K562 (cell line): ENCODE results near the gene SF3B1. TPM values are rescaled to one million over a fixed set of nuclear protein-coding genes. Genes with fewer than 3 reads are reported as not detected.

ENCODE experiments used
- CTCFL ChIP-seq: IDR thresholded peaks from 2 replicates; pipeline ENCODE4 v1.6.1; 2011; ENCODE audit warnings: borderline replicate concordance, low read depth, mild to moderate bottlenecking, moderate library complexity, low read length; ENCODE audit not compliant: insufficient read depth, poor library complexity, severe bottlenecking
- GATA2 ChIP-seq: sonication (generic); formaldehyde crosslinking; IDR thresholded peaks from 2 replicates; pipeline ENCODE4 v1.4.0; 2020; ENCODE audit warnings: mild to moderate bottlenecking, missing genetic modification reagents
- L3MBTL2 ChIP-seq: fragments of 450-650 bp; IDR thresholded peaks from 2 replicates; pipeline ENCODE4 v1.6.1; 2016; ENCODE audit warnings: mild to moderate bottlenecking, moderate library complexity
- MAZ ChIP-seq, 2 experiments: fragments of 450-650 bp in 1 of 2; sonication (generic) in 1 of 2; formaldehyde crosslinking; IDR thresholded peaks in 1 of 2; conservative IDR thresholded peaks in 1 of 2; 2 replicates each; pipeline versions ENCODE4 v1.4.0 to v1.5.0; 2020; ENCODE audit warnings: mild to moderate bottlenecking in 1 of 2, missing genetic modification reagents in 1 of 2
- NR2C2 ChIP-seq, 2 experiments: fragments of 200-800 bp in 1 of 2; sonication (Bioruptor generic) in 1 of 2; sonication (generic) in 1 of 2; formaldehyde crosslinking in 1 of 2; IDR thresholded peaks; 2 replicates each; pipeline versions ENCODE4 v1.6.1 to v1.8.0; 2016 to 2022; ENCODE audit warnings: mild to moderate bottlenecking in 1 of 2, missing compliant biosample characterization in 1 of 2, missing genetic modification characterization in 1 of 2, missing genetic modification reagents in 1 of 2
- PATZ1 ChIP-seq: fragments of 250-450 bp; sonication (Bioruptor Pico); IDR thresholded peaks from 2 replicates; pipeline ENCODE4 v1.5.0; 2020; ENCODE audit warnings: mild to moderate bottlenecking, borderline replicate concordance
- SIX5 ChIP-seq, 2 experiments: IDR thresholded peaks; 2 replicates each; pipeline ENCODE4 v1.6.1; 2011; ENCODE audit warnings: low read length in 2 of 2, borderline replicate concordance in 1 of 2, low read depth in 1 of 2, mild to moderate bottlenecking in 1 of 2, moderate library complexity in 1 of 2; ENCODE audit not compliant: insufficient read depth in 1 of 2
- SNRNP70 ChIP-seq: fragments of 200-400 bp; formaldehyde crosslinking; optimal IDR thresholded peaks from 2 replicates; pipeline ENCODE3; 2017; ENCODE audit warnings: low read depth, low read length
- TCF3 ChIP-seq: sonication (generic); formaldehyde crosslinking; IDR thresholded peaks from 2 replicates; pipeline ENCODE4 v1.4.0; 2020; ENCODE audit warnings: mild to moderate bottlenecking, missing genetic modification reagents
- ZBTB33 ChIP-seq: sonication (generic); formaldehyde crosslinking; IDR thresholded peaks from 2 replicates; pipeline ENCODE4 v1.8.1; 2023; ENCODE audit warnings: mild to moderate bottlenecking, missing genetic modification reagents
- ZFPM2 ChIP-seq: fragments of 250-450 bp; sonication (Bioruptor Pico); IDR thresholded peaks from 2 replicates; pipeline ENCODE4 v1.5.1; 2022; ENCODE audit warnings: mild to moderate bottlenecking
- ZNF165 ChIP-seq: fragments of 250-450 bp; sonication (Bioruptor Pico); IDR thresholded peaks from 2 replicates; pipeline ENCODE4 v1.4.0; 2020; ENCODE audit warnings: borderline replicate concordance
- ZNF253 ChIP-seq: fragments of 250-450 bp; sonication (Bioruptor Pico); conservative IDR thresholded peaks from 2 replicates; pipeline ENCODE4 v1.6.1; 2021; ENCODE audit warnings: mild to moderate bottlenecking
- ZNF512 ChIP-seq: IDR thresholded peaks from 2 replicates; pipeline ENCODE4 v1.6.1; 2016; ENCODE audit warnings: missing genetic modification characterization, missing compliant biosample characterization
- ZNF583 ChIP-seq: fragments of 250-450 bp; sonication (Bioruptor Pico); IDR thresholded peaks from 2 replicates; pipeline ENCODE4 v1.4.0; 2020
- polyA plus RNA-seq, 8 experiments: library from polyadenylated mRNA; depleted of rRNA in 4 of 8; stranded (reverse) in 5 of 8; unstranded in 3 of 8; fragments of >200 nt; fragmentation: Nextera tagmentation in 2 of 8; fragmentation: Illumina TruSeq in 1 of 8; extraction: Ambion mirVana in 2 of 8; extraction: Trizol in 1 of 8; gene quantifications; 2 replicates each; pipeline versions ENCODE4 v1.2.1 to v1.2.3, GENCODE V29; 2011 to 2014; ENCODE audit warnings: inconsistent platforms in 1 of 8, missing spikeins in 1 of 8
- total RNA-seq, 7 experiments: library from RNA; depleted of rRNA in 6 of 7; stranded (reverse); fragments of >200 nt in 6 of 7; fragmentation: Illumina TruSeq in 2 of 7; extraction: Trizol in 2 of 7; gene quantifications; 2 replicates each; pipeline versions ENCODE4 v1.2.1 to v1.2.3, GENCODE V29; 2011 to 2021; ENCODE audit warnings: low replicate concordance in 1 of 7

SF3B1 gene
- total and polyA plus RNA-seq, 9 of the 15 experiments (the other 6 are each of a cell fraction or from before 2014, with no cell fraction given) = 96.2 to 377 (median 177) TPM

- no peak for TF ChIP-seq CTCFL
- 0 out of 4 replicates have a peak, but pooled peaks of 1 of the 2 experiments have one; percentile 46 for TF ChIP-seq MAZ (CRISPR knock-in tag; conservative IDR thresholded peaks at IDR 0.05 in 1 of 2, IDR thresholded peaks at IDR 0.05 in 1 of 2)
- no peak for TF ChIP-seq PATZ1
- no peak for TF ChIP-seq NR2C2 (CRISPR knock-in tag; IDR thresholded peaks at IDR 0.05)
- peak; percentile 74; the same call in 1 of the 2 replicates for TF ChIP-seq NR2C2 (tag; IDR thresholded peaks at IDR 0.05)
- no peak for TF ChIP-seq ZNF512
- TF ChIP-seq ZNF583 (CRISPR knock-in tag) = no peak
- TF ChIP-seq ZNF165 = no peak
- TF ChIP-seq ZBTB33 (CRISPR knock-in tag) = no peak
- TF ChIP-seq ZNF253 (CRISPR knock-in tag) = no peak
- TF ChIP-seq TCF3 = no peak
- peak; percentile 77 for TF ChIP-seq L3MBTL2
- TF ChIP-seq GATA2 (CRISPR knock-in tag) = no peak
- TF ChIP-seq SNRNP70 = no peak
- TF ChIP-seq SIX5 (IDR thresholded peaks at IDR 0.05; ENCODE audit: borderline replicate concordance in 1 of 2, insufficient read depth in 1 of 2, low read depth in 1 of 2, low read length in 2 of 2) = no peak
- no peak for TF ChIP-seq ZFPM2 (CRISPR knock-in tag)
These were observed at the start of gene SF3B1 (continued) for GRCh38 chr2:197434541-197435513.
